ENCODE data around the gene KRTAP5-3. TPM values are rescaled to one million over a fixed set of nuclear protein-coding genes. Genes with fewer than 3 reads are reported as not detected.
"Not testable (repeated sequence)": the region's sequence is repeated elsewhere in the genome, so short reads cannot be mapped to it uniquely, and the experiment has no call there.

KRTAP5-3 gene
- total and polyA plus RNA-seq, 2 of the 8 experiments (the other 6 are each of a cell fraction or from before 2014, with no cell fraction given), result not detected

- H2BK15ac ChIP-seq (ENCODE audit: low read length); H4K8ac ChIP-seq (ENCODE audit: extremely low read depth, insufficient read depth, low read length); H2BK120ac ChIP-seq (replicated peaks; ENCODE audit: low read depth, low read length); H2AFZ ChIP-seq (ENCODE audit: low read length); H3K9ac ChIP-seq (replicated peaks in 1 of 4; ENCODE audit: extremely low read depth in 1 of 4, low read depth in 3 of 4, low read length in 3 of 4); H3K56ac ChIP-seq (replicated peaks; ENCODE audit: insufficient read length, low read depth, low read length); H3K4me3 ChIP-seq (ENCODE audit: extremely low read depth in 1 of 4, insufficient read depth in 2 of 4, low read depth in 3 of 4, low read length in 4 of 4); H3K18ac ChIP-seq (ENCODE audit: extremely low read depth, low read length); H2AK5ac ChIP-seq (ENCODE audit: low read depth, low read length); H4K91ac ChIP-seq (replicated peaks; ENCODE audit: insufficient read length, low read length); DNase-seq (ENCODE audit: low read depth in 1 of 2, low spot score in 2 of 2); POLR2A ChIA-PET (ENCODE audit: partially characterized antibody); H4K20me1 ChIP-seq (replicated peaks in 1 of 2; ENCODE audit: control insufficient read depth in 1 of 2, insufficient read depth in 2 of 2, low read length in 2 of 2); H3K36me3 ChIP-seq (ENCODE audit: control insufficient read depth in 2 of 4, insufficient read depth in 4 of 4, low read length in 3 of 4); H3K14ac ChIP-seq (ENCODE audit: insufficient read length); H3K79me2 ChIP-seq (ENCODE audit: control insufficient read depth in 1 of 2, insufficient read depth in 2 of 2, low read length in 2 of 2); H3K23ac ChIP-seq (ENCODE audit: insufficient read length); H3K79me1 ChIP-seq (ENCODE audit: low read depth, low read length); H3K27me3 ChIP-seq (replicated peaks in 1 of 4; ENCODE audit: control insufficient read depth in 3 of 4, extremely low read depth in 1 of 4, insufficient read depth in 3 of 4, low read length in 3 of 4); H3K23me2 ChIP-seq (ENCODE audit: low read depth, low read length); H2BK5ac ChIP-seq (ENCODE audit: low read depth, low read length); H3K4ac ChIP-seq (replicated peaks; ENCODE audit: insufficient read length, low read depth, low read length); FAIRE-seq; H2BK20ac ChIP-seq (ENCODE audit: low read length); H3K27ac ChIP-seq (ENCODE audit: low read depth, low read length); H4K5ac ChIP-seq (ENCODE audit: insufficient read length, low read depth, low read length); H3K4me2 ChIP-seq (ENCODE audit: insufficient read depth in 1 of 2, low read depth in 2 of 2, low read length in 2 of 2); H3K9me3 ChIP-seq (ENCODE audit: insufficient read depth in 2 of 2, low read depth in 1 of 2, low read length in 1 of 2); H2BK12ac ChIP-seq (ENCODE audit: low read depth, low read length): not testable (repeated sequence)
- peaks cover 2 to 13% (median 5%) of the 10 kb centered on the region in 4 experiments for H3K4me1 ChIP-seq (replicated peaks in 1 of 4; ENCODE audit: control insufficient read depth in 3 of 4, insufficient read depth in 4 of 4, low read length in 3 of 4)
- whole genome bisulfite sequencing, 2 experiments (ENCODE audit: extremely low coverage in 1 of 2, insufficient coverage in 1 of 2, insufficient read length in 1 of 2, insufficient replicate concordance in 2 of 2, low coverage in 1 of 2, low lambda C conversion rate in 2 of 2, missing lambda C conversion rate in 1 of 2), result 77 to 100% methylated on average over 1 to 3 of the region's 3 CpGs
- CTCF ChIA-PET (ENCODE audit: partially characterized antibody), result interaction anchor here (1.3 to 7.7 kb wide), 5 partner anchors 22 to 52 kb away, joined by 3 to 95 read pairs (median 41); partner anchors contain the start of gene KRTAP5-5
Observed at GRCh38 chr11:1598406-1598805, 9.9 kb downstream of the KRTAP5-3 start.

All from H1 (cell line).